K562 treated with DMSO at 1 percent for 12 hours (cell line): Measurements from ENCODE around the gene CCDC34. TPM values are rescaled to one million over a fixed set of nuclear protein-coding genes. Genes with fewer than 3 reads are reported as not detected.

ENCODE experiments used
- total RNA-seq: library from RNA; unstranded; fragments of 300-600 nt; gene quantifications from 2 replicates; pipeline ENCODE4 v1.2.3, GENCODE V29; 2022; ENCODE audit not compliant: insufficient read depth

Gene CCDC34, protein sequence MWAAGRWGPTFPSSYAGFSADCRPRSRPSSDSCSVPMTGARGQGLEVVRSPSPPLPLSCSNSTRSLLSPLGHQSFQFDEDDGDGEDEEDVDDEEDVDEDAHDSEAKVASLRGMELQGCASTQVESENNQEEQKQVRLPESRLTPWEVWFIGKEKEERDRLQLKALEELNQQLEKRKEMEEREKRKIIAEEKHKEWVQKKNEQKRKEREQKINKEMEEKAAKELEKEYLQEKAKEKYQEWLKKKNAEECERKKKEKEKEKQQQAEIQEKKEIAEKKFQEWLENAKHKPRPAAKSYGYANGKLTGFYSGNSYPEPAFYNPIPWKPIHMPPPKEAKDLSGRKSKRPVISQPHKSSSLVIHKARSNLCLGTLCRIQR
- 16.2 and 17.4 TPM in 2 replicates for total RNA-seq

DNA sequence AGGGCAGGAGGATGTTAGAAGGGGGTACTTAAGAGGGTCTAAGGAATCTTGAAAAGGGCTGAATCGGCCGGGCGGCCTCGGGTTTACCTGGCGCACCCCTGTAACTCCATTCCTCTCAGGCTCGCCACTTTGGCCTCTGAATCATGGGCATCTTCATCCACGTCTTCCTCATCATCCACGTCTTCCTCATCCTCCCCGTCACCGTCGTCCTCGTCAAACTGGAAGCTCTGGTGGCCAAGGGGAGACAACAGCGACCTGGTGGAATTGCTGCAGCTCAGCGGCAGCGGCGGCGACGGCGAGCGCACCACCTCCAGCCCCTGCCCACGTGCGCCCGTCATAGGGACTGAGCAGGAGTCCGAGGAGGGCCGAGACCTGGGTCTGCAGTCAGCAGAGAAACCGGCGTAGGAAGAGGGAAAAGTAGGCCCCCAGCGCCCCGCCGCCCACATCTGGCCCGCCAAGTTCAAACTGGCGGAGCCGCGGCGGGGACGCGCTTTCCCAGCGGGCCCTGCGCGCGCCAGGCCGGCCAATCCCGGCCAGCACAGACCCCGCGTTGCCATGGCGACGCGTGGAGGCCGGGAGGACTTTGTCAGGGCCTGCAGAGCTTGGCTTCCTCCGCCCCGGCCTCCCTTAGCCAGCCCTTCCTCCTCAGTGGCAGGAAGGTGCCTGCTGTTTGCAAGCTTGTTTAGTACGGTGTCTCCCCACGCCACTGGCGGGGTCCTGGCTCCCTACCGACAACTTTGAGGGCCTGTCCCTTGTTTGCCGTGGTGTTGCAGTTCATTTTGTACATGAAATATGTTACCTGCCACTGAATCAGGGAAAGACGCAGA is at the start of gene CCDC34:
CCDC34 (minus strand) TSS at position 467 of the 827 bp plus-strand sequence; CDS start at position 446, 21 bp downstream.

Other genes with a start within 250 kb of the CCDC34 start
- gene LGR4, start 109.6 kb upstream of the CCDC34 start, total RNA-seq = 1.9 and 7.7 TPM in 2 replicates
- gene LIN7C, start 143.6 kb upstream of the CCDC34 start, total RNA-seq = 3.7 and 8.6 TPM in 2 replicates